Activated T-helper 1 cell treated with anti-CD3 and anti-CD28 coated beads, Interleukin-2, amount 50 U/mL, for 16 hours (primary cell): ENCODE measurements around the gene MYRF.
A peak's percentile ranks its signal among the peaks of the same experiment; 100 is the strongest.

Experiments
- DNase-seq, 2 donors: peaks; one replicate each; pipeline ENCODE4 v3.0.0-alpha.2; 2020; ENCODE audit warnings: low read depth in 1 of 2, low spot score in 1 of 2

The MYRF gene

GRCh38 chr11:61718621-61719302 lies 33.7 kb upstream of the MYRF start:
- DNase-seq = no peak

GRCh38 chr11:61719978-61720377 lies 32.5 kb upstream of the MYRF start:
- no peak for DNase-seq

GRCh38 chr11:61720597-61720996 lies 31.8 kb upstream of the MYRF start:
- no peak for DNase-seq

- no peak for DNase-seq
Observed at GRCh38 chr11:61724437-61724836, 28.0 kb upstream of the MYRF start.

GRCh38 chr11:61725781-61726231 lies 26.6 kb upstream of the MYRF start:
- DNase-seq = no peak

- DNase-seq = no peak
Observed at GRCh38 chr11:61726775-61727174, 25.7 kb upstream of the MYRF start.

GRCh38 chr11:61727401-61727811 lies 25.0 kb upstream of the MYRF start:
- DNase-seq = no peak

- DNase-seq = no peak
Observed at GRCh38 chr11:61728066-61728939, 24.1 kb upstream of the MYRF start.

- no peak for DNase-seq
Observed at GRCh38 chr11:61728940-61729219, 23.6 kb upstream of the MYRF start.

- DNase-seq = no peak
Observed at GRCh38 chr11:61730240-61730994, 22.0 kb upstream of the MYRF start.

GRCh38 chr11:61731211-61731951 lies 21.1 kb upstream of the MYRF start:
- DNase-seq = no peak

- DNase-seq = no peak
Observed at GRCh38 chr11:61731952-61732675, 20.3 kb upstream of the MYRF start.

GRCh38 chr11:61732705-61733104 lies 19.7 kb upstream of the MYRF start:
- no peak for DNase-seq

- peak; percentile 63 to 67 for DNase-seq
Observed at GRCh38 chr11:61733120-61733978, 19.1 kb upstream of the MYRF start.

GRCh38 chr11:61734767-61735166 lies 17.7 kb upstream of the MYRF start:
- no peak for DNase-seq

- DNase-seq = no peak
Observed at GRCh38 chr11:61735391-61735790, 17.0 kb upstream of the MYRF start.

- DNase-seq = no peak
Observed at GRCh38 chr11:61736310-61736709, 16.1 kb upstream of the MYRF start.

GRCh38 chr11:61737131-61737530 lies 15.3 kb upstream of the MYRF start:
- DNase-seq = no peak

- no peak for DNase-seq
Observed at GRCh38 chr11:61737636-61738386, 14.6 kb upstream of the MYRF start.
